HFFc6 (cell line): ENCODE measurements around the gene CNNM4. TPM values are rescaled to one million over a fixed set of nuclear protein-coding genes. Genes with fewer than 3 reads are reported as not detected.
A peak's percentile ranks its signal among the peaks of the same experiment; 100 is the strongest.

Experiments used
- DNase-seq: peaks from one replicate; pipeline ENCODE4 v3.0.0-alpha.2; 2018
- H3K27ac Mint-ChIP-seq: 2 replicates; pipeline ENCODE4 v1.8.0; 2020; ENCODE audit warnings: mild to moderate bottlenecking, mixed read lengths
- H3K27me3 Mint-ChIP-seq: 2 replicates; pipeline ENCODE4 v1.8.0; 2021; ENCODE audit warnings: mild to moderate bottlenecking, moderate library complexity, mixed read lengths; ENCODE audit not compliant: insufficient read depth
- H3K36me3 Mint-ChIP-seq: 2 replicates; pipeline ENCODE4 v1.8.0; 2021; ENCODE audit warnings: low read depth, mixed read lengths
- H3K4me1 Mint-ChIP-seq: 2 replicates; pipeline ENCODE4 v1.8.0; 2020; ENCODE audit warnings: low read depth, mixed read lengths
- H3K4me3 Mint-ChIP-seq: 2 replicates; pipeline ENCODE4 v1.8.0; 2020; ENCODE audit warnings: mild to moderate bottlenecking, moderate library complexity, mixed read lengths
- H3K9me3 Mint-ChIP-seq: 2 replicates; pipeline ENCODE4 v1.8.0; 2020; ENCODE audit warnings: mild to moderate bottlenecking, mixed read lengths
- total RNA-seq, 6 experiments: library from RNA; stranded (reverse); fragmentation: NEBNext Ultra II Directional; extraction: Animal tissue kit (Norgen Biotek cat#: 25700); gene quantifications; 2 replicates in 1 of 6; 3 replicates in 5 of 6; pipeline ENCODE4 v1.2.3, GENCODE V29; 2021
- TF ChIP-seq, protein P1 (sequence below): fragments of 200-600 bp; sonication (generic); IDR thresholded peaks from 2 replicates; pipeline ENCODE4 v1.5.0; 2021; ENCODE audit warnings: antibody characterized with exemption, mild to moderate bottlenecking

Gene CNNM4
- total RNA-seq, 6 experiments from 2014 or later = 4.4 to 5.4 (median 5.1) TPM

GRCh38 chr2:96797066-96797625 is 36.4 kb downstream of the CNNM4 start:
- H3K4me3 Mint-ChIP-seq = no peak overlapping the region
- H3K4me1 Mint-ChIP-seq = no peaks in the 10 kb centered on the region
- no peak overlapping the region for H3K27ac Mint-ChIP-seq
- no peak for DNase-seq
- no peaks in the 10 kb centered on the region; the same call in 1 of the 2 replicates for H3K27me3 Mint-ChIP-seq
- TF ChIP-seq, protein P1, sequence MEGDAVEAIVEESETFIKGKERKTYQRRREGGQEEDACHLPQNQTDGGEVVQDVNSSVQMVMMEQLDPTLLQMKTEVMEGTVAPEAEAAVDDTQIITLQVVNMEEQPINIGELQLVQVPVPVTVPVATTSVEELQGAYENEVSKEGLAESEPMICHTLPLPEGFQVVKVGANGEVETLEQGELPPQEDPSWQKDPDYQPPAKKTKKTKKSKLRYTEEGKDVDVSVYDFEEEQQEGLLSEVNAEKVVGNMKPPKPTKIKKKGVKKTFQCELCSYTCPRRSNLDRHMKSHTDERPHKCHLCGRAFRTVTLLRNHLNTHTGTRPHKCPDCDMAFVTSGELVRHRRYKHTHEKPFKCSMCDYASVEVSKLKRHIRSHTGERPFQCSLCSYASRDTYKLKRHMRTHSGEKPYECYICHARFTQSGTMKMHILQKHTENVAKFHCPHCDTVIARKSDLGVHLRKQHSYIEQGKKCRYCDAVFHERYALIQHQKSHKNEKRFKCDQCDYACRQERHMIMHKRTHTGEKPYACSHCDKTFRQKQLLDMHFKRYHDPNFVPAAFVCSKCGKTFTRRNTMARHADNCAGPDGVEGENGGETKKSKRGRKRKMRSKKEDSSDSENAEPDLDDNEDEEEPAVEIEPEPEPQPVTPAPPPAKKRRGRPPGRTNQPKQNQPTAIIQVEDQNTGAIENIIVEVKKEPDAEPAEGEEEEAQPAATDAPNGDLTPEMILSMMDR = no peak
- H3K36me3 Mint-ChIP-seq = no peaks in the 10 kb centered on the region
- H3K9me3 Mint-ChIP-seq = no peaks in the 10 kb centered on the region

DNA sequence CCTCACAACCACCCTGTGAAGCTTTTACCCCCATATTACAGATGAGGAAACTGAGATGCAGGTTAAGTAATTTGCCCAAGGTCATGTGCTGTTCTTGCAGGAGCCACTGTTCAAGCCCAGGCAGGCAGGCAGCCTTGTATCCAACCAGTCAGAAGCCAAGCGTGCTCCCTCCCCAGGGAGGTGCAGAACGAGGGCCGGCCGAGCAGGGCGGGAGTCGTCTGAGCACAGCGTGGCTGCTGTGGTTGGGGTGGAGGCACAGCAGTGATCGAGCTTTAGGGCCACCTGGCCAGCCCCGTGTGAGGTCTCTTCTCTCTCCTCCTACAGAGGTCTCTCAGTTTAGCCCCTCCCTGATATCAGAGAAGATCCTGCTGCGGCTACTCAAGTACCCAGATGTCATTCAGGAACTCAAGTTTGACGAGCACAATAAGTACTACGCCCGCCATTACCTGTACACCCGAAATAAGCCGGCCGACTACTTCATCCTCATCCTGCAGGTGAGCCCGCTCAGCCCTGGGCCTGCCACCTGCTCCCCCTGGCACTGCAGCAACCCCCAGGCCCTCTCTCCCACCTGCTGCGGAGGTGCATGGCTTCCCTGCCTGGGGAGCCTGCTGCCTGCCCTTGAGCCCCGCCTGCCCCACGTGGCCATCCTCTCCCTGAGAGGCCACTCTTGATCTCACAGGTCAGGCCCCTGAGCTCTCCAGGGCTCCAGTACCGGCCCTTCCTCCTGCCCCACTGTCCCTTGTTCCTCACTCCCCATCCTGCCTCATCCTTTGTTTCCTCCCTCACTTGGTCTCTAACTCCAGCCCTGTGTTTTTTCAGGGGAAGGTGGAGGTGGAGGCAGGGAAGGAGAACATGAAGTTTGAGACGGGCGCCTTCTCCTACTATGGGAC is 38.3 kb downstream of the CNNM4 start:
- Mint-ChIP-seq H3K9me3 (no peaks in the 10 kb centered on the region), H3K27me3 (no peaks in the 10 kb centered on the region; the same call in 1 of the 2 replicates), H3K4me1 (no peaks in the 10 kb centered on the region), H3K27ac (no peak overlapping the region), H3K4me3 (no peak overlapping the region), H3K36me3 (no peaks in the 10 kb centered on the region)
- TF ChIP-seq, protein P1 = no peak
- no peak for DNase-seq

DNA sequence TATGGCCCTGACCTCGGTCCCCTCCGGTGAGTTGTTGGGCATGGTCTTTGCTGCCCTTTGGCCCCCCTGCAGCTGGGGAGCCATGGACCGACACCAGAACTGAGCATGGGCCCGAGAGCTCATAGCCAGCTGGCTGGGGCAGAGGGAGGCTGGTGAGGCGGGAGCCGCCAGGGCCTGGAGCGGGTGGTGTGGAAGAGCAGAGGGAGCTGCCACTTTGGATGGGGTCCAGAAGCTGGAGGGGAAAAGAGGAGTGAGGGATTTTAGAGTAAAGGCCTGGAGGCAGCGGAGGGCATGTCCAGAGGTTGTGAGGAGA is 38.9 kb downstream of the CNNM4 start:
- H3K9me3 Mint-ChIP-seq = no peaks in the 10 kb centered on the region
- DNase-seq = no peak
- TF ChIP-seq, protein P1 = no peak
- H3K4me3 Mint-ChIP-seq = no peak overlapping the region
- H3K36me3 Mint-ChIP-seq = no peaks in the 10 kb centered on the region
- H3K27ac Mint-ChIP-seq = no peak overlapping the region
- no peaks in the 10 kb centered on the region for H3K4me1 Mint-ChIP-seq
- no peaks in the 10 kb centered on the region; the same call in 1 of the 2 replicates for H3K27me3 Mint-ChIP-seq

DNA sequence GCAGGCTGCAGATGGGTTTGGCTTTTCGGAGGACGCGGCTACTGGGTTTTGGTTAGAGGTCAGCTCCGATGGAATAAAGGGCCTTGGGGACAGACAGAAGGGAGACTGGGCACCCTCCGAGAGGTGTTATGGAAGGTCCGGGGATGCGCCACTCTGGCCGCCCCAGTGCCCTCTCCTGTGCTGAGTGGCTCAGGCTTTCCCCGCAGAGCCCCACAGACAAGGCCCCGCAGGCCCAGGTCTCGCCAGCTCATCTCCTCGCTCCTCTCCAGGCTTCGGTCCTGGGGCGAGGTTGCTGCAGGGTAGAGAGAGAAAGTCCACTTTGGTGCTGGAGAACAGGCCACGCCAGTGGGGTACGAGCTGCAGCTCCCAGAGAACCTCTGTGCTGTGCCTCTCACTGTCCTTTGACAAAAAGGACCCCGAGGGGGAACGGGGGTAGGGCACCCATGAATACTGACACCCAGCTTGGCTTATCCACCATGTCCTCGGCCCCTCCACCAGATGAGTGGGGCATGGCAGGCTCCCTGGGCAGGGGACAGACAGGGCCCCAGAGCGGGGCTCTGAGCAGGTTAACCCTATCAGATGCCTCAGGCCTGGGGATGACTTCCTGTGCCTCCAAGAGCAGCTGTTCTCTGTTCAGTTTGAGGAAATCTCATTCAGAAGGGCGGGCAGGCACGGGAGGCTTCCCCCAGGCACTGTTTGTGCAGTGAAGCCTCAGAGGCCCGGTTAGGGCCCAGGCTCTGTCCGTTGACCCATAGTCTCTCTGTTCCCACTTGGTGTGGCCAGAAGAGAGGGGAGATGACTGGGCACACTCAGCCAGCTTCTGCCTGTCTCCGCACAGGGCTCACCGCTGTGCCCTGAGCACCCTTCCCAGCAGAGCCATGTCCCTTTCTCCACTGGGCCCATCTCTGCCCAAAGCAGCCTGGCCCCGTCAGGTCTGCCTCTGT is 39.6 kb downstream of the CNNM4 start:
- H3K27me3 Mint-ChIP-seq = no peaks in the 10 kb centered on the region; the same call in 1 of the 2 replicates
- TF ChIP-seq, protein P1 = no peak
- H3K27ac Mint-ChIP-seq = no peak overlapping the region
- no peak overlapping the region for H3K4me3 Mint-ChIP-seq
- H3K9me3 Mint-ChIP-seq = no peaks in the 10 kb centered on the region
- H3K4me1 Mint-ChIP-seq = no peaks in the 10 kb centered on the region
- no peaks in the 10 kb centered on the region for H3K36me3 Mint-ChIP-seq
- no peak for DNase-seq

DNA sequence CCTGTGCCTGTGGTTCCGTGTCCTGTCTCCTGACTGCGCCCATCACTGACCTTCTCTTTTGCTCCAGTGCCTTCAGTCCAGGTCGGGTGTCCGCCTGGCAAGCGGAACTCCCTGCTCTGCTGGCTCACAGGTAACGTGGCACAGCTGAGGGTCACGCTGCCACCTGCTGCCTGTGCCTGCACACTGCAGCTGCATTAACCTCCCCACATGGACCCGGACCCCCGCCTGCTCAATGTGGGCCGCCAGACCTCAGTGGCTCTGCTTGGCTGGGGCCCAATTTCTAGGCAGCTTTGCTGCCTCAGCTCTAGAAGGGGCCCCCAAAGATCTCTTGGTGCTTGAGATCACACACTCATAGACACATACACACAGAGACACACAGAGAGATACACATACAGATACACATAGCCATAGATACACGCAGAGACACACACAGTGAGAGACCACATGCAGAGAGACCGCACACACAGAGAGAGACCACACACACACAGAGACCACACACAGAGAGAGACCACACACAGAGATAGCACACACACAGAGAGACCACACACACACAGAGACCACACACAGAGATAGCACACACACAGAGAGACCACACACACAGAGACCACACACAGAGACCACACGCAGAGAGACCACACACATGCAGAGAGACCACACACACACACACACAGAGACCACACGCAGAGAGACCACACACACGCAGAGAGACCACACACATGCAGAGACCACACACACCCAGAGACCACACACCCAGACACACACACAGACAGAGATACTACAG is 40.5 kb downstream of the CNNM4 start:
- Mint-ChIP-seq H3K4me1 (no peaks in the 10 kb centered on the region), H3K36me3 (no peaks in the 10 kb centered on the region), H3K27me3 (no peaks in the 10 kb centered on the region), H3K27ac (no peak overlapping the region), H3K9me3 (no peaks in the 10 kb centered on the region), H3K4me3 (no peak overlapping the region)
- DNase-seq = peak; percentile 27
- TF ChIP-seq, protein P1 = peak; percentile 85
